GM18868 (cell line): ENCODE results near the gene EZR.

ENCODE experiments used
- ATAC-seq: cut with Tn5 transposase; IDR thresholded peaks from one replicate; pipeline ENCODE4 v1.9.1; 2021; ENCODE audit warnings: mild to moderate bottlenecking, moderate library complexity; ENCODE audit not compliant: unreplicated experiment

EZR gene

GRCh38 chr6:158764183-158764849 lies 54.9 kb downstream of the EZR start:
- no peak for ATAC-seq

DNA sequence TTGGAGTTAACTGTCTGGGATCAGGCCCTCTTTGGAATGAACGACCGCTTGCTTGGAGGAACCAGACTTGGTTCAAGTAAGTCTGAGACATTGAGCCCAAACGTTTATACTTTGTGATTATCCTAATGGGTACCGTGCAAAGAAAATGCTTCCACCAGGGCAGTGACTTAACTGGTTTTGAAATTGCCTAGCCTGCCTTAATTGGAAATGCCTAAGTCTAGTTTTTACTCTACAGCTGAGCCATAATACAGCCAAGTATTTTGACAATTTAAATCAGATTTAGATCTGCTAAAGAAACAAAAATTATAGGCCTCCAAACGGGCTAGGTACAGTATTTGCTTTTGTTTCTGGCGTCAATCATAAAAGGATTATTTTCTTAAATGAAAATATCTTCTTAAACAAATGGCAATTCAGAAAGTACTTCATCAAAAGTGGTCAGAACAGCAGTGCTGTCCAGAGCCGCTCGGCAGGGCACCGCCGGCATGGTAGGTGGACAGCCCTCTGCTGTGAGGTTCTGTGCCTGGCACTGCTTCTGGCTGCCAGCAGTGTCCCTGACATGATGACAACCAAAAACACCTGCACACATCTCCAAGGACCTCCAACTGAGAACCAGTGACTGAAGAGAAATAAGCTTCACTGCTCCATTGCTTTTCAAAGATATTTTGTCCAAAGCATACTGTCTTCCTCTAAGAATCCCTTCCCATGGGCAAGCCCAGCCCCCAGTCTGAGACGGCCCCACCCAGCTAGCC lies 55.6 kb downstream of the EZR start:
- ATAC-seq, result no peak

GRCh38 chr6:158762787-158763433 lies 56.3 kb downstream of the EZR start:
- ATAC-seq, result no peak

DNA sequence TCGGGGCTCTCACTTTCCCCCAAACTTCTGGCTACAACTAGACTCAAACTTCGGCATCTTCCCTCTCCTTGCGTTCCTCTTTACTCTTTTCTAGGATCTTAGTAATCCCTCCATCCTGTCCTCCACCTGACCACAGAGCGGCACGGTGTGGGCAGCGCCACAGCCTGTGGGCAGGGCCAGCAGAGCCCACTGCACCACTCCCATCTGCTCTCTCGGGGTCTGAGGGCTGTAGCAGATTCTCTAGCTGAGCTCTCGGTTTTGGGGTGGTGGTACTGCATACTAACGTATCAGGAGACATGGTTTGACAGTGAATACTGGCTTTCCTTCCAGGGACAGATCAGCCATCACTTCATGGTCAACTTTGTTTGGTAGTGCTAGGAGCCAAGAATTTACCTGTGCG lies 57.4 kb downstream of the EZR start:
- ATAC-seq, result no peak

- ATAC-seq, result no peak
Observed at GRCh38 chr6:158760618-158761250, 58.4 kb downstream of the EZR start.

- no peak for ATAC-seq
Observed at GRCh38 chr6:158759966-158760617, 59.1 kb downstream of the EZR start.

- no peak for ATAC-seq
Observed at GRCh38 chr6:158758941-158759479, 60.2 kb downstream of the EZR start.

DNA sequence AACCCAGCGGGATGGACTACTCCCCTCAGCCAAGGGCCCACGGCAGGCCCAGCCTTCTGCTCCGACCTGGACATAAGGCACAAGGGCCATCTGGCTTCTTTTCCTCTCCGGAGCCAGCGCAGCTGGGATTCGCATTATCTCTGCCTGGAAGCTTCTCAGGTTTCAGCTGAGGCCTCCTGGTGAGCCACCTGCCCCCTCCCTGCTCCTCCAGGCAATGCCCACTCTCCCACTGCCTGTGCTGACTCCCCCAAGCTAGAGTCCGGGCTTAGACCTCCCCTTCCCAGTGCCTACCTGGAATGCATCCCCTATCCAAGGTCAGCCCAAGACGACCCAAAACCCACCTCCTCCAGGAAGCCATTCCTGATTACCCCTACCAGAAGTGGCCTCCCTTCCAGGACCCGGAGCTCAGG lies 60.7 kb downstream of the EZR start:
- no peak for ATAC-seq

GRCh38 chr6:158757753-158758090 lies 61.4 kb downstream of the EZR start:
- ATAC-seq, result no peak

DNA sequence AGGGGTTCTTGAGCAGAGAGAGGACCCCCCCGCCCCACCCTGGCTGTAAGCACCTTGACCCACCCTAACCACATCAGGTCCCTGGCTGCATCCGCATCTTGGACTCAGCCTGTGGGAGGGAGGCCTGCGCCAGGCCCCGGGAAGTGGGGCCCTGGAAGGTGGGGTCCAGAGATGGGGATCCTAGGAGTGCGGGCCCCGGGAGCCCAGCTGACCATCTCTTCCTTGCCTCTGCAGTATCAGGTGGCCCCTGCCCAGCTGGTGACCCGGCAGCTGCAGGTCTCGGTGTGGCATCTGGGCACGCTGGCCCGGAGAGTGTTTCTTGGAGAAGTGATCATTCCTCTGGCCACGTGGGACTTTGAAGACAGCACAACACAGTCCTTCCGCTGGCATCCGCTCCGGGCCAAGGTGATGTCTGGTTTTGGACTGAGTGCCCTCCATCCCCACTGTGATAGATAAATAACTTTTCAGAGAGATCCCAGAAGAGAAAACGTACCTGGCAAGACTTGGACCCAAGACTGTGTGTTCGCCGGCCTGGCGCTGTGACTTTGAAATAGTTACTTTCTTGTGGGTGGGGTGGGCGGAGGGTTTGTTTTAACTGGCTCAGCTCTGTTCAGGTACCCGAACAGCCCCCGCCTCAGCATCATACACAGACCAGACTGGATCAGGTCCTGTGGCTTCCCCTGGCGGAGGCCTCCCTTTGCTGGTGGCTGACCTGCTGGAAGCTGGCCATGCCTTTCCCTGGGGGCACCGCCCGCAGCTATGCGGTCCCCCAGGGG lies 62.0 kb downstream of the EZR start:
- ATAC-seq, result no peak

DNA sequence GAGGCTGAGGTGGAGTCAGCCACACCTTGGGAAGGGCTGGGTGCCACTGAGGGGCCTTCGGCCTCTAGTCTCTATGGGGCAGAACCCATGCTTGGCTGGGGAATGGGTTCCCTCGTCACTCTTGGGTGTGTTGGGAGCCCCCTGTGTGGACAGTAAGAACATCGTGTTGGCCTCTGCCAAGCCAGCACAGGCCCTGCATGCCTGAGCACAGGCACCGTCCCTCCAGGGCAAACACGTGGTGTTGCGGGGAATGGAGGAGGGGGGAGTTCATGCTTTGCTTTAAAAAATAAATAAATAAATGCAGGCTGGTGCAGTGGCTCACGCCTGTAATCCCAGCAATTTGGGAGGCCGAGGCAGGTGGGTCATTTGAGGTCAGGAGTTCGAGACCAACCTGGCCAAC lies 63.0 kb downstream of the EZR start:
- ATAC-seq, result no peak

GRCh38 chr6:158755636-158756035 lies 63.5 kb downstream of the EZR start:
- ATAC-seq, result no peak

DNA sequence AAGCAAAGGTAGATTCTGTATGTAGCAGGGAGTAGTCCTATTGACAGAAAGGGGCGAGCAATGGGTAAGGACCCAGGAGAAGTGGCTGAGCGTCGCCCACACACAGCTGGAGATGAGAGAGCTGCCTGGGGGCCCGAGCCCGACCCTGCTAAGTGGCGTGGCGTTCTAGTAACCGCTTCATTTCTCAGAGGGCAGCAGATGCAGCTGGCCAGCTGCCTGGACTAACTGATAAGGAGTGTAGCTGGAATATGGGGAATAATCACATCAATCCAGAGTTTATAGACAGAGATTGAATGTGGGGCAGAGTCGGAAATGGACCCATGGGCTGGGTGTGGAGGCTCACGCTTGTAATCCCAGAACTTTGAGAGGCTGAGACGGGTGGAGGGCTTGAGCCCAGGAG lies 64.4 kb downstream of the EZR start:
- ATAC-seq, result no peak

- no peak for ATAC-seq
Observed at GRCh38 chr6:158753811-158754210, 65.4 kb downstream of the EZR start.

- peak; percentile 39 for ATAC-seq
Observed at GRCh38 chr6:158752613-158753012, 66.6 kb downstream of the EZR start.

DNA sequence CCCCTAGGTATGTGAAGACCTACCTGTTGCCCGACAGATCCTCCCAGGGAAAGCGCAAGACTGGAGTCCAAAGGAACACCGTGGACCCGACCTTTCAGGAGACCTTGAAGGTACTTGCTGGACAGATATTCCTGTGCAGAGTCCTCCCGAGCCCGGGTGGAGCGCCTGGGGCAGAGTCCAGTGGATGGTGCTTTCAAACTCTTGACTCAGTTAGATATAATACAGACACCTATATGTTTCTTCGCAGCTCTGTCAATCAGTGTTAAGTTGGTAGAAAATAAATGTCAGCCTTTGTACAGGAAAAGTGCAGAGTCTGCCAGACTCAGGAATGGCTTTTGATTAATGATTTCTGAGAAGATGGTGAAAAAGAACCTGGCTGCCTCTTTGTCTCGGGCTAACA lies 67.2 kb downstream of the EZR start:
- no peak for ATAC-seq

DNA sequence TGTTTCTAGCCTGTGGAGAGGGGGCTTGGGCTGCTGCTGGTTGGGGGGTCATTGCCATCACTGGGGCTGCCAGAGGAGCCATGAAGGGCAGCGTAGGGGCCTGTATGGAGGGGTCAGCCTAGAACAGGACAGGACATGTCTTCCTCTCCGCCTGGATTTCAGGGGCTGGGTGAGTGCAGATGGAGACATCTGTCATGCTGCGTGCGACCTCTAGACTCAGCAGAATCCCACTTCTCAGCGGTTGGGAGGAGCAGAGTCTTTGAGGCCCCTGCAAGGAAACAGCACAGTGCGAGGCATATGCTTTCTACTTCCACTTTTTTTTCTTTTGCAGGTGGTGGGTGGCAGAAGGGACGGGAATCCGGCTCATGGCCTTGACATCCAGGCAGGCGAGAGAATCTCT lies 67.9 kb downstream of the EZR start:
- ATAC-seq, result no peak

DNA sequence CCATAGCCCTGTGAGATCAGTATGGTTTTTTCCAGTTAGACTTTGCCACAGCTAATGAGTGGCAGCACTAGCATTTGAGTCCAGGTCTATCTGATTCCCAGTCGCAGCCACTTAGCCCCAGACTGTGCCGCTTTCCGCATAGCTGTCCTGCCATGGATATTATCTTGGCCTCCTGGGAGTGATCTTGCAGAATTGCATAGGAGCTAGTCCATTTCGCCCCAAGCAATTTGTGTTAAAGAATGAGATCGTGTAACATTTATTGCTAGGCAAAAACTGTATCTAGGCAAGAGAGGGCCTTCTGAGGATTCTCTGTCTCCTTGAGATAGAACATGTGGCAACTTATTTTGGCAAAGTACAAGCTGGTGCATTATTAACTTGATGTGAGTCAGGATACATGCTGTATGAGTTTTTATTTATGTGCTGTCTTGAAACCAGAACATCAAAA lies 74.2 kb downstream of the EZR start:
- no peak for ATAC-seq

- no peak for ATAC-seq
Observed at GRCh38 chr6:158743033-158743651, 76.0 kb downstream of the EZR start.

- no peak for ATAC-seq
Observed at GRCh38 chr6:158739673-158740072, 79.5 kb downstream of the EZR start.
